SK-N-MC (cell line): ENCODE measurements around the gene MGAT4B.

Experiments used
- DNase-seq: peaks from one replicate; pipeline ENCODE4 v3.0.0-alpha.2; 2011; ENCODE audit warnings: low read depth, low spot score
- H3K27ac ChIP-seq: fragments of 200-600 bp; sonication (generic); 2 replicates; pipeline ENCODE4 v1.5.1; 2016; ENCODE audit warnings: mixed run types
- H3K36me3 ChIP-seq: fragments of 200-600 bp; sonication (generic); 2 replicates; pipeline ENCODE4 v1.6.1; 2017; ENCODE audit warnings: antibody characterized with exemption, low read length, mixed read lengths; ENCODE audit not compliant: insufficient read depth
- H3K4me3 ChIP-seq: fragments of 200-600 bp; sonication (generic); 2 replicates; pipeline ENCODE4 v1.5.1; 2016
- H3K9ac ChIP-seq: fragments of 200-600 bp; sonication (generic); 2 replicates; pipeline ENCODE4 v1.8.0; 2017; ENCODE audit warnings: mixed run types, mixed read lengths; ENCODE audit not compliant: insufficient read length
- H3K9me3 ChIP-seq: fragments of 200-600 bp; sonication (generic); 2 replicates; pipeline ENCODE4 v1.6.1; 2017; ENCODE audit warnings: low read depth, mild to moderate bottlenecking, antibody characterized with exemption, low read length, moderate library complexity, mixed read lengths
- EZH2 ChIP-seq: fragments of 200-600 bp; sonication (generic); IDR thresholded peaks from one replicate; pipeline ENCODE4 v1.6.1; 2017; ENCODE audit warnings: antibody characterized with exemption
- FOXP2 ChIP-seq: optimal IDR thresholded peaks from 2 replicates; pipeline ENCODE3; 2011; ENCODE audit warnings: mild to moderate bottlenecking, moderate library complexity; ENCODE audit not compliant: insufficient read depth; ENCODE audit errors: extremely low read length, control extremely low read depth
- POLR2AphosphoS5 ChIP-seq: IDR thresholded peaks from 2 replicates; pipeline ENCODE4 v1.6.1; 2012; ENCODE audit warnings: mild to moderate bottlenecking, low read depth, low read length, borderline replicate concordance

The MGAT4B gene

GRCh38 chr5:179830818-179831468 lies 24.3 kb upstream of the MGAT4B start:
- no peak overlapping the region for H3K27ac ChIP-seq
- no peaks in the 10 kb centered on the region for H3K9me3 ChIP-seq
- no peak overlapping the region for H3K9ac ChIP-seq
- no peak for DNase-seq
- no peak overlapping the region for H3K4me3 ChIP-seq
- no peak for TF ChIP-seq FOXP2
- peaks cover 49% of the 10 kb centered on the region for H3K36me3 ChIP-seq

GRCh38 chr5:179829732-179830435 lies 23.2 kb upstream of the MGAT4B start:
- Histone ChIP-seq H3K27ac (no peak overlapping the region), H3K4me3 (no peak overlapping the region), H3K36me3 (peaks cover 57% of the 10 kb centered on the region), H3K9me3 (no peaks in the 10 kb centered on the region), H3K9ac (no peak overlapping the region)
- TF ChIP-seq FOXP2, result no peak
- TF ChIP-seq EZH2, result no peak
- no peak for TF ChIP-seq POLR2AphosphoS5
- no peak for DNase-seq

DNA sequence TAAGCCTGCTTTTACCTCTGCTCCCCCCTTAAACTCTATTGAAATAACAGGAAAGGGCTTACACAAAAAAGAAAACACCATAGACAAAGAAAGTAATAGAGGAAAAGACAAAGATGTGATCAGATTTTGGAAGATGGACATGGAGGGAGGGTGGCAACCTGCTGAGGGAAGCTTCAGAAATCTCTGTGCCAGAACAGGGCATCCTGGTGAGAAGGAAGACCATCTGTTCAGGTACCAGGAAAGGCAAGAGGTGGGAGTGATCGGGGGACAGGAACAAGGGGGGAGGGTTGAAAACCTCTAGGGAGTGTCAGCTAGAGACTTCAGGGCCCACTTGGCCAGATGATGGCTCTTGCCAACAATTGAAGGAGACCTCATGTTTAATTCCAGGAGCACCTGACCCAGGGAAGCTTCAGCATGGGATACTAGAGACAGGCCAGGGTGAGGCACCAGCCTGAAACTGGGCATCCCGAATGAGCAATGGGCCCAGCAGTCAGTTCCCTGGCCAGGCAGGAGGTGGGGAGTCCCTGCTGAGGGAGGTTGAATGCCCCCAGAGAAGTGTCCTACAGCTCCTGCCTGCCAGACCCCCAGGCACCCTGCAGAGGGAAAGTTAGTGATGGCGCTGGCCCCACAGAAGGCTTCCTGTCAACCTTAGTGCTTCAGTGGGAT lies 22.2 kb upstream of the MGAT4B start:
- DNase-seq, result no peak
- no peaks in the 10 kb centered on the region for H3K9me3 ChIP-seq
- peaks cover 61% of the 10 kb centered on the region for H3K36me3 ChIP-seq
- H3K9ac ChIP-seq, result no peak overlapping the region
- H3K27ac ChIP-seq, result no peak overlapping the region
- no peak overlapping the region for H3K4me3 ChIP-seq
- TF ChIP-seq POLR2AphosphoS5, result no peak
- no peak for TF ChIP-seq EZH2

DNA sequence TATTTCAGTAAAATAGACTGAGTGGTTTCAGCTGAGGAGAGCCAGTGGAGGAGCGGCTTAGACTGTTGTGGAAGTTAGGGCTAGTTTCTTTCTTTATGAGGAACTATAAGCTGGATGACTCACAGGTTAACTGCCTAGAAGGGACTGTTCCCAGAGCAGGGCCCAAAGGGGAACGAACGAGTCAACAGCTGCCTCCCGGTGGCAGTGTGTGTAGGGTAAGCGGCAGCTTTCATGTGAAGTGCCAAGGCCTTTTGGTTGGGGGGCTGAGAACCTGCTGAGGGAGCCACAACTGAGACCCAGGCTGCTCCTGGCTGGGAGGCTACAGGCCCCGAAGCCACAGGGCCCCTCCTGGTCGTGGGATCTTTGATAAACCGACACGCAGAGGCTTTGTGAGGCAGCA lies 21.0 kb upstream of the MGAT4B start:
- Histone ChIP-seq H3K4me3 (no peak overlapping the region), H3K9me3 (no peaks in the 10 kb centered on the region), H3K36me3 (peaks cover 49% of the 10 kb centered on the region), H3K27ac (no peak overlapping the region), H3K9ac (no peak overlapping the region)
- DNase-seq, result no peak
- no peak for TF ChIP-seq EZH2
- TF ChIP-seq POLR2AphosphoS5, result no peak
- TF ChIP-seq FOXP2, result no peak

GRCh38 chr5:179825655-179826182 lies 19.1 kb upstream of the MGAT4B start:
- TF ChIP-seq POLR2AphosphoS5, result no peak
- no peak for TF ChIP-seq FOXP2
- no peak for TF ChIP-seq EZH2
- Histone ChIP-seq H3K27ac (no peak overlapping the region), H3K36me3 (peaks cover 41% of the 10 kb centered on the region), H3K4me3 (no peak overlapping the region), H3K9me3 (no peaks in the 10 kb centered on the region), H3K9ac (no peak overlapping the region)
- DNase-seq, result no peak

DNA sequence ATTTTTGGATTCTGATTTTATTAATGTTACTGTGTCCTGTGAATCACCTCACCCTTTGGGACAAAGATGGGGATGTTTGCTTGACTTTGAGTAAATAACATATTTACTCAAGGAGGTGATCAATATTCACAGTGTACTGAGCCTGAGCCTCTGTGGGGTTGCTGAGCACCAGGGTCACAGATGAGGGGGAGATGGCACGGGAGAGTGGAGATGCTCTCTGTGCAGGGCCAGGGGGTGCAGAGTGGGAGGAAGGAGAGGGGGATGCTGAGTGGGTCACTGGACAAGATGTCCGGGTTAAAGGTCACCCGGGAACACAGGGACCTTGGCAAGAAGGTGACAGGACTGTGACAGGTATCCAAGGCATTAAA lies 18.1 kb upstream of the MGAT4B start:
- TF ChIP-seq EZH2 (no peak), POLR2AphosphoS5 (no peak), FOXP2 (no peak)
- no peak overlapping the region for H3K4me3 ChIP-seq
- DNase-seq, result no peak
- H3K9ac ChIP-seq, result no peak overlapping the region
- no peak overlapping the region for H3K27ac ChIP-seq
- peaks cover 33% of the 10 kb centered on the region for H3K36me3 ChIP-seq
- H3K9me3 ChIP-seq, result no peaks in the 10 kb centered on the region

GRCh38 chr5:179823937-179824744 lies 17.5 kb upstream of the MGAT4B start:
- no peak for DNase-seq
- TF ChIP-seq POLR2AphosphoS5 (no peak), FOXP2 (no peak), EZH2 (no peak)
- Histone ChIP-seq H3K9ac (no peak overlapping the region), H3K36me3 (peaks cover 28% of the 10 kb centered on the region), H3K4me3 (no peak overlapping the region), H3K27ac (no peak overlapping the region), H3K9me3 (no peaks in the 10 kb centered on the region)
